HG02571 (cell line): Measurements from ENCODE around the gene SLC25A22.

Source experiments
- ATAC-seq: cut with Tn5 transposase; IDR thresholded peaks from one replicate; pipeline ENCODE4 v1.9.1; 2021; ENCODE audit warnings: mild to moderate bottlenecking, moderate library complexity; ENCODE audit not compliant: unreplicated experiment

The SLC25A22 gene

GRCh38 chr11:804599-804964 lies 6.5 kb upstream of the SLC25A22 start:
- ATAC-seq, result no peak

- ATAC-seq, result no peak
These were observed 5.9 kb upstream of the SLC25A22 start for GRCh38 chr11:803770-804598.

GRCh38 chr11:803467-803742 lies 5.3 kb upstream of the SLC25A22 start:
- no peak for ATAC-seq

- no peak for ATAC-seq
These were observed 4.8 kb upstream of the SLC25A22 start for GRCh38 chr11:802693-803466.

GRCh38 chr11:802018-802617 lies 4.0 kb upstream of the SLC25A22 start:
- ATAC-seq, result no peak

GRCh38 chr11:801097-801780 lies 3.2 kb upstream of the SLC25A22 start:
- no peak for ATAC-seq

GRCh38 chr11:800473-800872 lies 2.4 kb upstream of the SLC25A22 start:
- ATAC-seq, result no peak

GRCh38 chr11:799641-800316 lies 1.7 kb upstream of the SLC25A22 start:
- no peak for ATAC-seq

- ATAC-seq, result peak; percentile 35
These were observed 587 bp downstream of the SLC25A22 start for GRCh38 chr11:797296-798092.

- ATAC-seq, result no peak
These were observed 1.4 kb downstream of the SLC25A22 start for GRCh38 chr11:796565-797295.

- no peak for ATAC-seq
These were observed 2.2 kb downstream of the SLC25A22 start for GRCh38 chr11:795634-796564.

GRCh38 chr11:794766-795633 lies 3.1 kb downstream of the SLC25A22 start:
- no peak for ATAC-seq

- no peak for ATAC-seq
These were observed 3.9 kb downstream of the SLC25A22 start for GRCh38 chr11:794013-794765.

GRCh38 chr11:793556-793955 lies 4.5 kb downstream of the SLC25A22 start:
- no peak for ATAC-seq

GRCh38 chr11:792873-793272 lies 5.2 kb downstream of the SLC25A22 start:
- no peak for ATAC-seq

GRCh38 chr11:792535-792821 lies 5.6 kb downstream of the SLC25A22 start:
- ATAC-seq, result no peak
